ENCODE data around the gene WWTR1. TPM values are rescaled to one million over a fixed set of nuclear protein-coding genes. Genes with fewer than 3 reads are reported as not detected.

Gene WWTR1
- total RNA-seq, 1 experiment from 2014 or later, result 24.4 TPM

DNA sequence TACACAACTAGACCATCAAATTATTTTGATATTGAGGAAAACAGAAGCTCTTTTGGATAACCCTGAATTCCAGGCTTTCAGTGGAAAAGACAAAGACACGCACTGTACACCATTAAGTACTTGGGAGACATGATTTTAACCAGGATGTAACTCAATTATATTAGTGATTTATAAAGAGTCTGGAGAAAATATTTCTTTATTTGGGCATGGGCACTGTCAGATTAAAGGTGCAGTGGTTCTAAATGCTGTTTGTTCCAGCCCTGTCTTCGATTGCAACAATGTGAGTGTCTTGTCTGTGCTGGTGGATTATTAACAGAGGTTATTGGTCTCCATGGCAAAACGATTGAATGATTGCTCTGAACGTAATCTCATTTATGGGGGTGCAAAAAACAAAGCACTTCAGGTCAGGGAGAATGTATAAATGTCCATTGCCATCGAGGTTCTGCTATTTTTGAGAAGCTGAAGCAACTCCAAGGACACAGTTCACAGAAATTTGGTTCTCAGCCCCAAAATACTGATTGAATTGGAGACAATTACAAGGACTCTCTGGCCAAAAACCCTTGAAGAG is 183.5 kb downstream of the WWTR1 start, which contains the start of gene TM4SF4:
TM4SF4 (plus strand) TSS at position 448 of the 568 bp plus-strand sequence. CDS start 181 bp downstream, outside the sequence.
- Mint-ChIP-seq H3K4me3 (no peak within 1 kb of the TSS), H3K36me3 (ENCODE audit: insufficient read depth in 1 of 3, low read depth in 3 of 3) (no peaks in the 10 kb centered on the region), H3K4me1 (peaks cover 17 to 24% of the 10 kb centered on the region in 2 experiments), H3K9me3 (no peaks in the 10 kb centered on the region), H3K27me3 (ENCODE audit: low read depth) (no peaks in the 10 kb centered on the region), H3K27ac (0 out of 7 replicates have a peak within 1 kb of the TSS, but pooled peaks of 1 of the 3 experiments have one; percentile 36)
- H4K8ac ChIP-seq (replicated peaks; ENCODE audit: insufficient read length, low read depth, low read length), result no peak within 1 kb of the TSS
- H2BK20ac ChIP-seq (ENCODE audit: low read depth, low read length, poor library complexity, severe bottlenecking), result no peak within 1 kb of the TSS
- no peaks in the 10 kb centered on the region for H3K4me1 ChIP-seq (ENCODE audit: insufficient read depth, low read length)
- WGBS (ENCODE audit: extremely low coverage, insufficient read length, low lambda C conversion rate), result no CpG with 5 or more reads among the region's 5 CpGs
- no peak for DNase-seq
- no peaks in the 10 kb centered on the region for H3K27me3 ChIP-seq (ENCODE audit: insufficient read depth, low read length)
- H3K14ac ChIP-seq (ENCODE audit: insufficient read depth, low read length), result no peak within 1 kb of the TSS
- no peak within 1 kb of the TSS for H3K4me2 ChIP-seq (ENCODE audit: insufficient read depth, insufficient read length, low read length)
- no peak within 1 kb of the TSS for H3K23ac ChIP-seq (ENCODE audit: insufficient read length, low read depth, low read length)
- no peak within 1 kb of the TSS for H2AK5ac ChIP-seq (ENCODE audit: insufficient read length, low read length)
- H4K5ac ChIP-seq (ENCODE audit: insufficient read length, low read depth, low read length), result no peak within 1 kb of the TSS
- no peaks in the 10 kb centered on the region for H3K79me1 ChIP-seq (ENCODE audit: insufficient read depth, low read depth, low read length, poor library complexity, severe bottlenecking)
- no peak within 1 kb of the TSS for H3K4ac ChIP-seq (ENCODE audit: low read depth, low read length)
- H3K9me3 ChIP-seq (ENCODE audit: control insufficient read depth, low read depth, low read length), result no peaks in the 10 kb centered on the region
- no peak within 1 kb of the TSS for H3T11ph ChIP-seq (ENCODE audit: low read length)
- H3K27ac ChIP-seq (ENCODE audit: insufficient read length, low read depth, low read length), result no peak within 1 kb of the TSS
- no peak within 1 kb of the TSS for H2BK120ac ChIP-seq (ENCODE audit: low read depth, low read length, poor library complexity, severe bottlenecking)
- no peak within 1 kb of the TSS for H2BK15ac ChIP-seq (ENCODE audit: low read depth, low read length)
- no peaks in the 10 kb centered on the region for H3K79me2 ChIP-seq (ENCODE audit: insufficient read depth, low read length)
- TF ChIP-seq, protein P1, sequence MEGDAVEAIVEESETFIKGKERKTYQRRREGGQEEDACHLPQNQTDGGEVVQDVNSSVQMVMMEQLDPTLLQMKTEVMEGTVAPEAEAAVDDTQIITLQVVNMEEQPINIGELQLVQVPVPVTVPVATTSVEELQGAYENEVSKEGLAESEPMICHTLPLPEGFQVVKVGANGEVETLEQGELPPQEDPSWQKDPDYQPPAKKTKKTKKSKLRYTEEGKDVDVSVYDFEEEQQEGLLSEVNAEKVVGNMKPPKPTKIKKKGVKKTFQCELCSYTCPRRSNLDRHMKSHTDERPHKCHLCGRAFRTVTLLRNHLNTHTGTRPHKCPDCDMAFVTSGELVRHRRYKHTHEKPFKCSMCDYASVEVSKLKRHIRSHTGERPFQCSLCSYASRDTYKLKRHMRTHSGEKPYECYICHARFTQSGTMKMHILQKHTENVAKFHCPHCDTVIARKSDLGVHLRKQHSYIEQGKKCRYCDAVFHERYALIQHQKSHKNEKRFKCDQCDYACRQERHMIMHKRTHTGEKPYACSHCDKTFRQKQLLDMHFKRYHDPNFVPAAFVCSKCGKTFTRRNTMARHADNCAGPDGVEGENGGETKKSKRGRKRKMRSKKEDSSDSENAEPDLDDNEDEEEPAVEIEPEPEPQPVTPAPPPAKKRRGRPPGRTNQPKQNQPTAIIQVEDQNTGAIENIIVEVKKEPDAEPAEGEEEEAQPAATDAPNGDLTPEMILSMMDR (conservative IDR thresholded peaks at IDR 0.05), result no peak
- H3K23me2 ChIP-seq (ENCODE audit: insufficient read length, low read depth, low read length, poor library complexity, severe bottlenecking), result no peaks in the 10 kb centered on the region
- H3K56ac ChIP-seq (ENCODE audit: insufficient read length, low read depth, low read length), result no peak within 1 kb of the TSS
- H3K9ac ChIP-seq (ENCODE audit: extremely low read depth, insufficient read length, low read length), result no peak within 1 kb of the TSS
- H2AFZ ChIP-seq (ENCODE audit: low read length), result no peak within 1 kb of the TSS
- no peak within 1 kb of the TSS for H3K18ac ChIP-seq (ENCODE audit: insufficient read length, low read depth, low read length)
- H2BK5ac ChIP-seq (ENCODE audit: insufficient read length, low read length), result no peak within 1 kb of the TSS
- H4K91ac ChIP-seq (ENCODE audit: insufficient read length, low read depth, low read length), result no peak within 1 kb of the TSS
- H4K20me1 ChIP-seq (ENCODE audit: control insufficient read depth, insufficient read depth, insufficient read length), result no peaks in the 10 kb centered on the region
- H2BK12ac ChIP-seq (ENCODE audit: insufficient read length, low read depth, low read length), result no peak within 1 kb of the TSS
